ENCODE results near the gene TRIP4.

DNA sequence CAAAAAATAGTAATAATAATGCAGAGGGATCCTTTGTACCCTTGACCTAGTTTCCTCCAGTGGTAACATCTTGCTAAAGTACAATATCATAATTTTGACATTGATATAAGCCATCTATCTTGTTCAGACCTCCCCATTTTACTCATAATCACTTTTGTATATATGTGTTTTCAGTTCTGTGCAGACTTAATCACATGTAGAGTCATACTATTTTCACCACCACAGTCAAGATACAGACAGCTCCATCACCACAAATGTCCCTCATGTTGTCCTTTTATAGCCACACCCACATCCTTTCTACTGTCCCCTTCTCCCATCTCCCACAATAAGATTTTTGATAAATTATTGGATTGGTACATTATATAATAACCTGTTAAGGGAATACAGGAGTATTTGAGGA lies 98.2 kb downstream of the TRIP4 start:
- TF ChIP-seq EP300 (IDR thresholded peaks at IDR 0.05) (no peak), POLR2AphosphoS5 (IDR thresholded peaks at IDR 0.05) (no peak)
- TF ChIP-seq, protein P1, sequence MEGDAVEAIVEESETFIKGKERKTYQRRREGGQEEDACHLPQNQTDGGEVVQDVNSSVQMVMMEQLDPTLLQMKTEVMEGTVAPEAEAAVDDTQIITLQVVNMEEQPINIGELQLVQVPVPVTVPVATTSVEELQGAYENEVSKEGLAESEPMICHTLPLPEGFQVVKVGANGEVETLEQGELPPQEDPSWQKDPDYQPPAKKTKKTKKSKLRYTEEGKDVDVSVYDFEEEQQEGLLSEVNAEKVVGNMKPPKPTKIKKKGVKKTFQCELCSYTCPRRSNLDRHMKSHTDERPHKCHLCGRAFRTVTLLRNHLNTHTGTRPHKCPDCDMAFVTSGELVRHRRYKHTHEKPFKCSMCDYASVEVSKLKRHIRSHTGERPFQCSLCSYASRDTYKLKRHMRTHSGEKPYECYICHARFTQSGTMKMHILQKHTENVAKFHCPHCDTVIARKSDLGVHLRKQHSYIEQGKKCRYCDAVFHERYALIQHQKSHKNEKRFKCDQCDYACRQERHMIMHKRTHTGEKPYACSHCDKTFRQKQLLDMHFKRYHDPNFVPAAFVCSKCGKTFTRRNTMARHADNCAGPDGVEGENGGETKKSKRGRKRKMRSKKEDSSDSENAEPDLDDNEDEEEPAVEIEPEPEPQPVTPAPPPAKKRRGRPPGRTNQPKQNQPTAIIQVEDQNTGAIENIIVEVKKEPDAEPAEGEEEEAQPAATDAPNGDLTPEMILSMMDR (IDR thresholded peaks at IDR 0.05) = no peak

All from esophagus muscularis mucosa (tissue), 4 donors.